CD14-positive monocyte (primary cell): ENCODE data around the gene TJP3. TPM values are rescaled to one million over a fixed set of nuclear protein-coding genes. Genes with fewer than 3 reads are reported as not detected.

Experiments used
- DNase-seq, 3 donors: peaks; one replicate each; pipeline ENCODE4 v3.0.0-alpha.2; 2011 to 2022
- H2AFZ ChIP-seq: 2 replicates; pipeline ENCODE4 v1.6.0; 2012; ENCODE audit warnings: mild to moderate bottlenecking, low read depth, low read length, inconsistent platforms; ENCODE audit not compliant: insufficient read depth, poor library complexity, severe bottlenecking
- H3K27ac ChIP-seq, 2 donors: 1 replicate in 1 of 2; 2 replicates in 1 of 2; pipeline ENCODE4 v1.5.1; 2012 to 2013; ENCODE audit warnings: low read length in 2 of 2, control low read depth in 1 of 2, inconsistent platforms in 1 of 2, low read depth in 1 of 2, mild to moderate bottlenecking in 1 of 2
- H3K27me3 ChIP-seq, 2 donors: one replicate each; pipeline versions ENCODE4 v1.6.0 to v1.6.1; 2011 to 2013; ENCODE audit warnings: low read length in 2 of 2; ENCODE audit not compliant: control insufficient read depth in 2 of 2, insufficient read depth in 2 of 2
- H3K36me3 ChIP-seq, 2 donors: replicated peaks in 1 of 2; 1 replicate in 1 of 2; 2 replicates in 1 of 2; pipeline versions ENCODE4 v1.5.1 to v1.6.1; 2012 to 2013; ENCODE audit warnings: low read length in 2 of 2, control low read depth in 1 of 2, inconsistent platforms in 1 of 2, mild to moderate bottlenecking in 1 of 2; ENCODE audit not compliant: insufficient read depth in 2 of 2, control insufficient read depth in 1 of 2
- H3K4me1 ChIP-seq, 2 donors: 1 replicate in 1 of 2; 2 replicates in 1 of 2; pipeline versions ENCODE4 v1.5.1 to v1.6.1; 2012 to 2013; ENCODE audit warnings: low read length in 2 of 2, control low read depth in 1 of 2, inconsistent platforms in 1 of 2, mild to moderate bottlenecking in 1 of 2, moderate library complexity in 1 of 2; ENCODE audit not compliant: insufficient read depth in 2 of 2, control insufficient read depth in 1 of 2
- H3K4me2 ChIP-seq: replicated peaks from 2 replicates; pipeline ENCODE3; 2012; ENCODE audit warnings: low read length, moderate library complexity, mild to moderate bottlenecking; ENCODE audit not compliant: poor library complexity, severe bottlenecking; ENCODE audit errors: extremely low read depth
- H3K4me3 ChIP-seq, 3 experiments: fragments of 200-600 bp in 1 of 3; sonication (generic) in 1 of 3; replicated peaks in 1 of 3; 1 replicate in 2 of 3; 2 replicates in 1 of 3; pipeline ENCODE4 v1.5.1; 2011 to 2013; ENCODE audit warnings: low read length in 3 of 3, mild to moderate bottlenecking in 3 of 3, control low read depth in 2 of 3, low read depth in 2 of 3, inconsistent platforms in 1 of 3, moderate library complexity in 1 of 3
- H3K79me2 ChIP-seq: 2 replicates; pipeline ENCODE4 v1.6.0; 2012; ENCODE audit warnings: mild to moderate bottlenecking, control low read depth, inconsistent platforms, low read length, moderate library complexity; ENCODE audit not compliant: insufficient read depth
- H3K9ac ChIP-seq: 2 replicates; pipeline ENCODE4 v1.6.0; 2017; ENCODE audit warnings: low read length, mild to moderate bottlenecking; ENCODE audit not compliant: insufficient read depth, poor library complexity, severe bottlenecking
- H3K9me3 ChIP-seq, 2 donors: replicated peaks in 1 of 2; 1 replicate in 1 of 2; 2 replicates in 1 of 2; pipeline versions ENCODE4 v1.5.1 to v1.6.1; 2012 to 2013; ENCODE audit warnings: low read length in 2 of 2, control low read depth in 1 of 2; ENCODE audit not compliant: control insufficient read depth in 1 of 2, insufficient read depth in 1 of 2
- H4K20me1 ChIP-seq: 2 replicates; pipeline ENCODE4 v1.6.0; 2012; ENCODE audit warnings: mild to moderate bottlenecking, low read length, control low read depth, moderate library complexity; ENCODE audit not compliant: insufficient read depth
- H3K27ac Mint-ChIP-seq, 7 donors: one replicate each; pipeline ENCODE4 v1.8.0; 2020; ENCODE audit warnings: mild to moderate bottlenecking in 7 of 7, mixed read lengths in 7 of 7, moderate library complexity in 6 of 7, inconsistent platforms in 2 of 7
- H3K27me3 Mint-ChIP-seq, 3 donors: one replicate each; pipeline ENCODE4 v1.8.0; 2021 to 2022; ENCODE audit warnings: low read depth in 3 of 3, mild to moderate bottlenecking in 3 of 3, mixed read lengths in 3 of 3, moderate library complexity in 3 of 3, inconsistent platforms in 1 of 3
- H3K36me3 Mint-ChIP-seq, 2 donors: one replicate each; pipeline ENCODE4 v1.8.0; 2020; ENCODE audit warnings: mixed read lengths in 2 of 2, inconsistent platforms in 1 of 2, mild to moderate bottlenecking in 1 of 2
- H3K4me1 Mint-ChIP-seq: one replicate; pipeline ENCODE4 v1.8.0; 2020; ENCODE audit warnings: mild to moderate bottlenecking, mixed read lengths
- H3K4me3 Mint-ChIP-seq, 2 donors: one replicate each; pipeline ENCODE4 v1.8.0; 2020; ENCODE audit warnings: mild to moderate bottlenecking in 2 of 2, mixed read lengths in 2 of 2, moderate library complexity in 1 of 2
- H3K9me3 Mint-ChIP-seq, 7 donors: one replicate each; pipeline ENCODE4 v1.8.0; 2020 to 2022; ENCODE audit warnings: mixed read lengths in 7 of 7, mild to moderate bottlenecking in 6 of 7, moderate library complexity in 6 of 7, inconsistent platforms in 2 of 7
- WGBS: methylation state at CpG from one replicate; pipeline ENCODE4 v1.1.5; 2013; ENCODE audit warnings: missing lambda C conversion rate; ENCODE audit not compliant: insufficient coverage; 5-methylcytosine and 5-hydroxymethylcytosine counted together
- intact Hi-C, 2 donors: fragments of 100-400 bp; cut with micrococcal nuclease; formaldehyde crosslinking; loops; one replicate each; pipeline versions ENCODE4 v1.15.0 to v1.15.1; 2023
- polyA plus RNA-seq, 3 donors: library from polyadenylated mRNA; depleted of rRNA in 1 of 3; unstranded in 2 of 3; stranded (reverse) in 1 of 3; fragments of 300-500 nt in 2 of 3; fragments of >200 nt in 1 of 3; fragmentation: Illumina TruSeq in 2 of 3; gene quantifications; 1 replicate in 2 of 3; 2 replicates in 1 of 3; pipeline ENCODE4 v1.2.3, GENCODE V29; 2012 to 2021
- TF ChIP-seq, protein P1 (sequence below): fragments of 200-600 bp; IDR thresholded peaks from one replicate; pipeline ENCODE4 v1.8.0; 2022; ENCODE audit warnings: antibody characterized with exemption, mild to moderate bottlenecking

Gene TJP3
- polyA plus RNA-seq, 3 donors, result 0.01 TPM; not detected in 2

DNA sequence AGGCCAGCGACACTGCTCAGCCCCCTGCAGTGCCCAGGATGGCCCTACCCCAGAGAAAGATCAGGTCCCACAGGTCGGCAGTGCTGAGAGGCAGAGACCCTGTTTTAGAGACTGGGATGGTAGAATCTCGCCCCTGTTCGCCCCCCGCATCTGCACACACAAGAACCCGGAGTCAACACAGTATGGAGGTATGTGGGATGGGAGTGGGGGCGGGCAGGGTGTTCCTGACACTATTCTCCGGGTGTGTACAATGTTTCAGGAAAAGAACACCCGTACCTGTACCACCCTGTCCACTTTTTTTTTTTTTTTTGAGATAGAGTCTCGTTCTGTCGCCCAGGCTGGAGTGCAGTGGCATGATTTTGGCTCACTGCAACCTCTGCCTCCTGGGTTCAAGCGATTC lies 27.2 kb upstream of the TJP3 start:
- H3K4me3 Mint-ChIP-seq, result no peak overlapping the region
- Histone ChIP-seq H3K9ac (no peak overlapping the region), H3K9me3 (peaks cover 3 to 12% of the 10 kb centered on the region in 2 donors), H3K79me2 (peaks cover 18% of the 10 kb centered on the region), H4K20me1 (peaks cover 99% of the 10 kb centered on the region), H3K27me3 (no peaks in the 10 kb centered on the region), H3K36me3 (peaks cover 11 to 17% of the 10 kb centered on the region in 2 donors), H3K4me3 (no peak overlapping the region), H2AFZ (no peak overlapping the region), H3K4me1 (peaks cover 5 to 7% of the 10 kb centered on the region in 2 donors), H3K27ac (no peak overlapping the region), H3K4me2 (no peak overlapping the region)
- intact Hi-C loops, result no loop called here
- TF ChIP-seq, protein P1, sequence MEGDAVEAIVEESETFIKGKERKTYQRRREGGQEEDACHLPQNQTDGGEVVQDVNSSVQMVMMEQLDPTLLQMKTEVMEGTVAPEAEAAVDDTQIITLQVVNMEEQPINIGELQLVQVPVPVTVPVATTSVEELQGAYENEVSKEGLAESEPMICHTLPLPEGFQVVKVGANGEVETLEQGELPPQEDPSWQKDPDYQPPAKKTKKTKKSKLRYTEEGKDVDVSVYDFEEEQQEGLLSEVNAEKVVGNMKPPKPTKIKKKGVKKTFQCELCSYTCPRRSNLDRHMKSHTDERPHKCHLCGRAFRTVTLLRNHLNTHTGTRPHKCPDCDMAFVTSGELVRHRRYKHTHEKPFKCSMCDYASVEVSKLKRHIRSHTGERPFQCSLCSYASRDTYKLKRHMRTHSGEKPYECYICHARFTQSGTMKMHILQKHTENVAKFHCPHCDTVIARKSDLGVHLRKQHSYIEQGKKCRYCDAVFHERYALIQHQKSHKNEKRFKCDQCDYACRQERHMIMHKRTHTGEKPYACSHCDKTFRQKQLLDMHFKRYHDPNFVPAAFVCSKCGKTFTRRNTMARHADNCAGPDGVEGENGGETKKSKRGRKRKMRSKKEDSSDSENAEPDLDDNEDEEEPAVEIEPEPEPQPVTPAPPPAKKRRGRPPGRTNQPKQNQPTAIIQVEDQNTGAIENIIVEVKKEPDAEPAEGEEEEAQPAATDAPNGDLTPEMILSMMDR, result no peak
- H3K36me3 Mint-ChIP-seq, result peaks cover 32 to 48% of the 10 kb centered on the region in 2 donors
- peaks cover 13% of the 10 kb centered on the region for H3K4me1 Mint-ChIP-seq
- H3K27ac Mint-ChIP-seq, result no peak overlapping the region
- no peak for DNase-seq
- peaks cover 0 to 7% (median 0%) of the 10 kb centered on the region in 3 donors for H3K27me3 Mint-ChIP-seq
- 100% methylated on average over 4 of the region's 12 CpGs for WGBS
- peaks cover 3 to 9% (median 8%) of the 10 kb centered on the region in 7 donors for H3K9me3 Mint-ChIP-seq

DNA sequence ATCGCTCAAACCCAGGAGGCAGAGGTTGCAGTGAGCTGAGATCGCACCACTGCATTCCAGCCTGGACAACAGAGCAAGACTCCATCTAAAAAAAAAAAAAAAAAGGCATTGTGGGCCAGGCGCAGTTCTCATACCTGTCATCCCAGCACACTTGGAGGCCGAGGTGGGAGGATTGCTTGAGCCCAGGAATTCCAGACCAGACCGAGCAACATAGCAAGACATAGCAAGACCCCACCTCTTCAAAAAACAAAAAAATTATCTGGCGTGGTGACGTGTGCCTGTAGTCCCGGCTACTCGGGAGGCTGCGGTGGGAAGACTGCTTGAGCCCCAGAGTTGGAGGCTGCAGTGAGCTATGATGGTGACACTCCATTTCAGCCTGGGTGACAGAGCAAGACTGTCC lies 25.9 kb upstream of the TJP3 start:
- no peaks in the 10 kb centered on the region for H3K27me3 ChIP-seq
- H3K27me3 Mint-ChIP-seq, result peaks cover 0 to 6% (median 5%) of the 10 kb centered on the region in 3 donors
- peaks cover 2 to 3% of the 10 kb centered on the region in 2 donors for H3K4me1 ChIP-seq
- 100% methylated on average over 4 of the region's 10 CpGs for WGBS
- H3K4me3 ChIP-seq, result no peak overlapping the region
- no peak overlapping the region for H3K4me2 ChIP-seq
- no peak overlapping the region for H3K27ac Mint-ChIP-seq
- no peak overlapping the region for H3K4me3 Mint-ChIP-seq
- H3K36me3 ChIP-seq, result peaks cover 11 to 17% of the 10 kb centered on the region in 2 donors
- H3K79me2 ChIP-seq, result peaks cover 15% of the 10 kb centered on the region
- intact Hi-C loops, result no loop called here
- no peak overlapping the region for H3K27ac ChIP-seq
- peaks cover 34 to 40% of the 10 kb centered on the region in 2 donors for H3K36me3 Mint-ChIP-seq
- no peak for DNase-seq
- no peak overlapping the region for H2AFZ ChIP-seq
- peaks cover 98% of the 10 kb centered on the region for H4K20me1 ChIP-seq
- no peak overlapping the region for H3K9ac ChIP-seq
- peaks cover 11% of the 10 kb centered on the region for H3K4me1 Mint-ChIP-seq
- H3K9me3 ChIP-seq, result peaks cover 3 to 12% of the 10 kb centered on the region in 2 donors
- TF ChIP-seq, protein P1, result no peak
- peaks cover 3 to 9% (median 8%) of the 10 kb centered on the region in 7 donors for H3K9me3 Mint-ChIP-seq
